GM18873 (cell line): Measurements from ENCODE around the gene CHRNA5.

Experiments
- ATAC-seq: cut with Tn5 transposase; IDR thresholded peaks from one replicate; pipeline ENCODE4 v1.9.1; 2021; ENCODE audit warnings: mild to moderate bottlenecking, moderate library complexity, moderate number of reproducible peaks; ENCODE audit not compliant: unreplicated experiment, low FRiP score

CHRNA5 gene

GRCh38 chr15:78619022-78619950 is 54.0 kb downstream of the CHRNA5 start:
- no peak for ATAC-seq

DNA sequence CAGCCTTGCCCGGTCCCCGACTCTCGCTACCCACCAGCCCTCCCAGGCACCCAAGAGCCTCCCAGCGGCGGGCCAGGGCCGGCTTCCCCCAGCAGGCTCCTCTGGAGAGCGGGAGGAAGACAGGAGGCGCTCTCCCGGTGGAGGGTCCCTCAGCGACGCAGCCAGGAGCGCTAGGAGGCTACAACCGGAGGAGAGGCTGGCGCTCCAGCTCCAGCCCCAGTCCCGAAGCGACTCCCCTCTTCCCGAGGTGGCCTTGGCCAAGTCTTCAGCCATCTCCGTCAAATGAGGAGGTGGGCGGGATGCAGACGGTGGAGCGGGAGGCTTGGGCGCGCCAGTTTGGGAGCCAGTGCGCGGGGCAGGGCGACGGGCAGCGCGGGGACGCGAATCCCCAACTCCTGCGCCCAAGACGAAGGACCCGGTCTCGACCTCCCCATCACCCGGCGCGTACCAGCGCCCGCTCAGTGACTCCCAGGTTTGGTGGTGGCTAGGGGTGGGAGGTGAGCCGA is 54.8 kb downstream of the CHRNA5 start:
- ATAC-seq, result no peak

GRCh38 chr15:78620527-78621421 is 55.5 kb downstream of the CHRNA5 start, which contains the start of gene CHRNA3:
Gene CHRNA3 (minus strand): TSS chr15:78620996. CDS start chr15:78620794, 202 bp downstream.
- ATAC-seq, result no peak

- ATAC-seq, result no peak
These were observed 56.6 kb downstream of the CHRNA5 start for GRCh38 chr15:78621810-78622402.

DNA sequence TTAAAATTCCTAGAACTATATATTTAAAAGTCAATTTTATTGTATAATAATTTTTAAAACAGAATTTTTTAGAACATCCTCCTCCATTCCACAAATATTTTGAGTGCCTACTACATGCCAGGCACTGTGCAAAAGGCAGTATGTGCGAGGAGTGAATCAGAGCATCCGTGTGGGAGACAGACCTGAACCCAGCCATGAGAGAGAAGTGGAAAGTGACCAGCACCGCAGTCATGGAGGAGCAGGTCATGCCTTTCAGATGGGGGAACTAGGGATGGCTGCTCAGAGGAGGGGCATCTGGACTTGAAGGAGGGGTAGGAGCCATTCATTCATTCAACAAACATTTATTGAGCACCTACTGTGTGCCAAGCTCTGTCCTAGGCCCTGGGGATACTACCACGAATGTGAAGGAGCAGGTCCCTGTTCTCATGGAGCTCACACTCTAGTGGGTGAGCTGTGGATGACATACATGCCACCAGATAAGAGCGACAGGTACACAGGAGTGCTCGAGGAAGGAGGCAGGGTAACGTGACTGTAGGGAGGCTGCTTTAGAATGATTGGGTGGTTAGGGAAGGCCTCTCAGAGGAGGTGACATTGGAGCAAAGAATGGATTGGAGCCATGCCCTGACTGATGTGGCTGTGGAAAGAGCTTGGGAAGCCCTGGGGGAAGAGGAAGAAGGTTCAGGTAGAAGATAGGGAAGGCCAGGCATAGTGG is 58.6 kb downstream of the CHRNA5 start:
- ATAC-seq, result no peak

- no peak for ATAC-seq
These were observed 59.6 kb downstream of the CHRNA5 start for GRCh38 chr15:78624651-78625590.

- ATAC-seq, result no peak
These were observed 60.4 kb downstream of the CHRNA5 start for GRCh38 chr15:78625606-78626280.

DNA sequence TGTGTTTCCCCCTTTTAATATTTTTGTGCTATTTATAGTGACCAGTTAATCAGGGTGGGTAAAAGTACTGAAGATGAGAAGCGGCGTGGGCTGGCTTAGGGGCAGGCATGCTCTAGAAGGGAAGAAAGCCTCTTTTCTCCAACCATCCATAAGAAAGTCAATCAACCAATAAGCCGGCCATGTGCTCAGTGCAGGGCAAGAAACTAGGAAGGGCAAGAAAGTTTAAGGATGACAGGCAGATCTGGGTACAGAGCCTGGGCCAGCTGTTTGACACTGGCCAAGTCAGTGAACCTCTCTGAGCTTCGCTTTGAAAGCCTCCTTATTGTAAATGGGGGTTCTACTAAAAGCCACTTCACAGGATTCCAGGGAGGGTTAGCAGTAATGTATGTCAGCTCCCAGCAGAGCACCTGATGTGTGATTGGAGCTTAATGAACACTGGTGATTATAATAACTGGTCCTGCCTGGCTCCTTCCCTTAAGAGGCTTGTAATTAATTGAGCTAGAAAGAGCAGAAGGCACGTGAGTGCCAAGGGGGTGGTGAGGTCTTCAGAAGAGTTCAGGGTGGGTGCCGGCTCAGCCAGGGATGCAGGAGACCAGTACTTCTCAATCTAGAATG is 61.2 kb downstream of the CHRNA5 start:
- no peak for ATAC-seq

- ATAC-seq, result no peak
These were observed 62.0 kb downstream of the CHRNA5 start for GRCh38 chr15:78627348-78627747.

- ATAC-seq, result no peak
These were observed 62.9 kb downstream of the CHRNA5 start for GRCh38 chr15:78628227-78628626.

DNA sequence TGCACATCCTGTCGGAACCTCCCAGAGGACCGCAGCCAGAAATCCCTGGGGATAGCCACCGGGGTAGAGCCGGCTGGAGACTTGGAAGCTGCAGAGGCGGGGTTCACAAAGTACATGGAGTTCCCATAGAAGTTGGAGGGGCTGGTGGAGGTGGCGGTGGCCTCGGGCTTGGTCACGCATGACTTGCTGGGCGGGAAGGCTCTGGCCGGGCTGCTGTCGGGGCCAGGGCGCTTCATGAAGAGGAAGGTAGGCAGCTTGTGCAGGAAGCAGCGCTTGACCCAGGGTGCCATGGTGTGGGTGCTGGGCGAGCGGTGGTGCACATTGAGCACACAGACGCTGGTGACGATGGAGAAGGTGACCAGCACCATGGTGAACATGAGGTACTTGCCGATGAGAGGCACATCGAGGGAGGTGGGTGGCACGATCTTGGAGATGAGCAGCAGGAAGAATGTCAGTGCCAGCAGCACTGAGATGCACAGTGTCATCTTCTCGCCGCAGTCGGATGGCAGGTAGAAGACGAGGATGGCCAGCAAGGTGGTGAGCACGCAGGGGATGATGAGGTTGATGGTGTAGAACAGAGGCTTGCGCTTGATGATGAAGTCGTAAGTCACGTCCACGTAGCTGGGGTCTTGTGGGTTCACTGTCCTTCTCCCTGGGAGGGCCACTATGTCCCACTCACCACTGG is 63.9 kb downstream of the CHRNA5 start:
- ATAC-seq, result no peak

GRCh38 chr15:78629716-78630065 is 64.4 kb downstream of the CHRNA5 start:
- ATAC-seq, result no peak

DNA sequence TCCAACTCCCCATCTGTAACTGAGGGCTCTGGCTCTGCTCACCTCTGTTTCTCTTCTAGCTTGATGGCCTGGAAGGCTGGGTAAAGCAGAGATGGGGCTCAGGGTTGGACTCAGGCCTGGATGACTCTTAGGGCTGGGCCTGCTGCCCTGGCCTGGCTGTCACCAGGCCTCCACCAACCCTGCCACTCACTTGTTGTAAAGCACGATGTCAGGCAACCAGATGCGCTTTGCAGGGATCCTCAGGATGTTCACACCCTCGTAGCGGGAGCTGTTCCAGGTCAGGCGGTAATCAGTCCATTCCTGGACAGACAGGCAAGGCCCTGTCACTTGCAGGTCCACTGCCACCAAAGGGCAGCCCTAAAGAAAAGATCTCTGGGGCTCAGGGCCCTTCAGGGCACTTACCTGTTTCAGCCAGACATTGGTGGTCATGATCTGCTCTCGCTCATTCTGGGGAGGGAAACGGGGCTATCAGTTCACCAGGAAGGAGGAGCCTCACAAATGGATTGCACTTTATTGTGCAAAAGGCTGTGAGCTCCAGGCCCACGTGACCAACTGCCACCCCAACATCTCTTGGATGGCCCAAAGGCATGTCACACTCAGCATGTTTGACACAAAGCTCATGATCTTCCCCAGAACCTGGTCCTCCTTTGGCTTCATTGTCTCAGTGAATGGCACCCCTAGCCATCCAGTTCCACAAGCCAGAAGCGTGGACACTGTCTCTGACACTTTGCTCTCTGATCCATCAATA is 65.7 kb downstream of the CHRNA5 start:
- ATAC-seq, result no peak

- no peak for ATAC-seq
These were observed 68.0 kb downstream of the CHRNA5 start for GRCh38 chr15:78633348-78633747.

DNA sequence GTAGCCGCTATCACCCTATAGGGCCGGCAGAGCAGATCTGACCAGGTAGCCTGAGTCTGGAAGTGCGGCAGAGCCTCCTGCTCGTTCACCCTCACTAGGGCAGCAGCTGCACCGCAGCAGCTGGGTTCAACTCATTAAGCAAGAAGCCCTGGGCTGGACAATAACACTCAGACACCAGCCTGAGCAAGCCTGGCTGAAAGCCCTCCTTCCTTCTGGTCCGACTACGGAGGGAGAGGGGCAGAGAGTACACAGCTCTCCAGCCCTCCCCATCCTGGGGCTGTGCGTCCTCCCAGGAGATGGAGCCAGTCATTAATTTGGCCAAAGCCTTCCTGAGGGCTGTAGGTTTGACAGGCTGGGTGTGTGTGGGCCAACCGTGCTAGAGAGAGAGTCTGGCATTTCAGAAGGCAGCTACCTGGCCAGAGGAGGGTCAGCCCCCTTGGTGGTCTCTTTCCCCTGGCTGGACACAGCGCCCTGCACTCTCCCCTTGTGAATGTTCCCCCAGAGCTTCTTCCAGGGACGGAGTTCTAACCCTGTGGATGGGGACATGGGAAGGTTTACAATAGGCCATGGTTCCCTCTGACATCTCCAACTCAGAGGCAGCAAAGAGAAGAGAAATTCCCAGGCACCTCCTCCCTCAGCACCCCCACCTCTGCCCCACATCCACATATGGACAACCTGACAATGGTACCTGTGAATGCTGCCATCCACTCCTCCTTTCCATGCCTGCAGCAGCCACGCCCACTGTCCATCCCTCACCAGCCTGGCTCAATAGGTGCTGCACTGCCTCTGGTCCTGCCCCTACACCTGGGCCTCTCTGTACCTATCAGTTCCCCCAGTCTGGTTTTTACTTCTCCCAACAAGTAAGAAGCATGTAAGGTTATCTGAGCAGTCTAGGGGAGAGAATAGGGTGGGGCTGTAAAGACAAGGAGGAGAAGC is 69.2 kb downstream of the CHRNA5 start:
- ATAC-seq, result no peak

GRCh38 chr15:78635346-78635745 is 70.0 kb downstream of the CHRNA5 start:
- no peak for ATAC-seq
